ENCODE data around the gene CCL23. TPM values are rescaled to one million over a fixed set of nuclear protein-coding genes. Genes with fewer than 3 reads are reported as not detected.

CCL23 gene
- total and polyA plus RNA-seq, 7 donors: 0.18 to 0.47 (median 0.38) TPM; not detected in 4

DNA sequence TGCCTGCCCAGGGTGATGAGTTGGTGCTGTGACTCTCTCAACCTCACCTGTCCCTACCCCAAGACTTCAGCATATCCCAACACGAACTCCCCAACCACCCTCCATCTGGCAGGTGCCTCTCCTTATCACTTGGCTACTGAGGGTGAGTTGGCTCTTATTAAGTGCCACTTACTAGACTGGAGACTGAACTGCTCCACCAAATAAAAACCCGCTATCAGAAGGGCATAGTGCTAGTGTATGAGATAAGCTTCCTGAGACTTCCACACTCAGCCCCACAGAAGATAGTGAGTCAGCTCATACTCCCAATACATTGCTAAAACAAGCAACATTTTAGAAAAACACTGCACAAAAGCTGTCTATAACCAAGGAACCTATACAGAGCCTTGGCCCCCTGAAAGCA, 30.3 kb upstream of the CCL23 start:
- Histone ChIP-seq H3K27me3 (ENCODE audit: insufficient read depth in 3 of 3, low read length in 2 of 3) (no peaks in the 10 kb centered on the region), H3K4me3 (no peak overlapping the region), H3K27ac (no peak overlapping the region), H3K36me3 (ENCODE audit: insufficient read depth in 1 of 2, low read depth in 1 of 2) (no peaks in the 10 kb centered on the region), H3K4me1 (no peaks in the 10 kb centered on the region), H3K9me3 (peaks cover 9% of the 10 kb centered on the region)
- TF ChIP-seq, protein P1, sequence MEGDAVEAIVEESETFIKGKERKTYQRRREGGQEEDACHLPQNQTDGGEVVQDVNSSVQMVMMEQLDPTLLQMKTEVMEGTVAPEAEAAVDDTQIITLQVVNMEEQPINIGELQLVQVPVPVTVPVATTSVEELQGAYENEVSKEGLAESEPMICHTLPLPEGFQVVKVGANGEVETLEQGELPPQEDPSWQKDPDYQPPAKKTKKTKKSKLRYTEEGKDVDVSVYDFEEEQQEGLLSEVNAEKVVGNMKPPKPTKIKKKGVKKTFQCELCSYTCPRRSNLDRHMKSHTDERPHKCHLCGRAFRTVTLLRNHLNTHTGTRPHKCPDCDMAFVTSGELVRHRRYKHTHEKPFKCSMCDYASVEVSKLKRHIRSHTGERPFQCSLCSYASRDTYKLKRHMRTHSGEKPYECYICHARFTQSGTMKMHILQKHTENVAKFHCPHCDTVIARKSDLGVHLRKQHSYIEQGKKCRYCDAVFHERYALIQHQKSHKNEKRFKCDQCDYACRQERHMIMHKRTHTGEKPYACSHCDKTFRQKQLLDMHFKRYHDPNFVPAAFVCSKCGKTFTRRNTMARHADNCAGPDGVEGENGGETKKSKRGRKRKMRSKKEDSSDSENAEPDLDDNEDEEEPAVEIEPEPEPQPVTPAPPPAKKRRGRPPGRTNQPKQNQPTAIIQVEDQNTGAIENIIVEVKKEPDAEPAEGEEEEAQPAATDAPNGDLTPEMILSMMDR (IDR thresholded peaks at IDR 0.05): no peak
- ATAC-seq (no peak), DNase-seq (no peak)
- 82 to 84% (median 83%) methylated on average over 2 of the region's 2 CpGs for WGBS, 3 donors
- intact Hi-C loops (cut with DNase I): no loop called here

DNA sequence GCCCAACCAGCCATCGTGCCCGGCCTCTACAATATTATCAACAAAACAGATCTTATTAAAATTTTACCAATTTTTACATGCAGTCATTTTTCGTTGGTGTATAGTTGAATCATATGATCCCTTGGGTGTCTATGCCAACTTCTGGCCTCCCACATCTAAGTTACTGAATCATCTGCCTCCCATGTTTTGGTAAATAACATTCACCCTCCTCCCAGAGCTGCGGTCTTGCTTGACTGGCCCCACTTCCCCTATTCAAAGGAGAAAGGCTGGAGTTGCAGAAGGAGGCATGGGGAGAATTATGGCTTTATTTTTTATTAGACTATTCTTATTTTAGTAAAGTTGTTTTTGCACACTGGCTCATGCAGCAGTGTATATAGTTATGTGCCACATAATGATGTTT, 18.5 kb upstream of the CCL23 start:
- Histone ChIP-seq H3K36me3 (ENCODE audit: insufficient read depth in 1 of 2, low read depth in 1 of 2) (no peaks in the 10 kb centered on the region), H3K9me3 (no peaks in the 10 kb centered on the region), H3K4me3 (no peak overlapping the region), H3K27ac (no peak overlapping the region), H3K27me3 (ENCODE audit: insufficient read depth in 3 of 3, low read length in 2 of 3) (peaks cover 0 to 2% (median 2%) of the 10 kb centered on the region in 3 donors), H3K4me1 (no peaks in the 10 kb centered on the region)
- DNase-seq: no peak
- WGBS, 3 donors: 84 to 90% (median 88%) methylated on average over 4 of the region's 4 CpGs
- intact Hi-C loops (cut with DNase I): no loop called here
- TF ChIP-seq, protein P1 (IDR thresholded peaks at IDR 0.05): no peak
- no peak for ATAC-seq

DNA sequence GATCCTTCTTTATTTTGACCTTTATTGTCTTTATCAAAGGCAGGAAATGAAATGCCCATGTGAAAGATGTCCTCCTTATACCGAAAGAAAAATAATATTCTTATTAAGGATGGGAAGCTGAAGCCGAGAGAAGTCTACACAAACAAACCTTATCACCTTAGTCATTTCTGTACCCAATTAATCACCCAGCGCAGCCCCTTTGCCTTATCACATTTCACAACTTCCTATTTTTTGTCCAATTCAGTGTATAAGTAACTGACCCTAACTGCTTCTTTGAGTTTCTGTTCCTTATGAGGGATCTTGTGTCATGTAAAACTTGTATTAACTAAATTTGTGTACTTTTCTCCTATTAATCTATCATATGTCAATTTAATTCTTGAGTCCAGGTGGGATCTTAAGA, 16.4 kb upstream of the CCL23 start:
- Histone ChIP-seq H3K9me3 (no peaks in the 10 kb centered on the region), H3K4me1 (no peaks in the 10 kb centered on the region), H3K4me3 (no peak overlapping the region), H3K36me3 (ENCODE audit: insufficient read depth in 1 of 2, low read depth in 1 of 2) (no peaks in the 10 kb centered on the region), H3K27me3 (ENCODE audit: insufficient read depth in 3 of 3, low read length in 2 of 3) (peaks cover 0 to 2% (median 2%) of the 10 kb centered on the region in 3 donors), H3K27ac (no peak overlapping the region)
- DNase-seq (no peak), ATAC-seq (no peak)
- TF ChIP-seq, protein P1 (IDR thresholded peaks at IDR 0.05): no peak
- intact Hi-C loops (cut with DNase I): no loop called here
- 57 to 59% (median 58%) methylated on average over 3 of the region's 3 CpGs for WGBS, 3 donors

DNA sequence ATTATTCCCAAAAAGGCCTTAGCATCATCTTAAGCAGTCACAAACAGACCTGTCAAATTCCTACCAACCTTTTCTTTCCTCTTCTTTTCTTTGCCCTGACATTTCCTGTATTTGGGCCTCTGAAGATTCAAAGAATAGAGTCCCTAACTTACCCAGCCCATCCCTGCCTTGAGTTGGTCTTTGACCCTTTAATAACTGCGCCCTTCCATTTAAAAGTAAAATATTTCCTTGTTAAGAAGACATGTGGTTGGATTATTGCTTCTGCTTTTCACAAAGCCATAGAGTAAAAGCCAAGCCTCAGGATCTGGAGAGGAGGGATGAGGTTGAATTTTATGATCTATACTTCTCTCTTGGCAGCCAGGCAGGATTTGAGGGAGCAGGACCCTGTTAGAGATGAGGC, 13.2 kb upstream of the CCL23 start:
- Histone ChIP-seq H3K9me3 (no peaks in the 10 kb centered on the region), H3K36me3 (ENCODE audit: insufficient read depth in 1 of 2, low read depth in 1 of 2) (no peaks in the 10 kb centered on the region), H3K27me3 (ENCODE audit: insufficient read depth in 3 of 3, low read length in 2 of 3) (peaks cover 0 to 2% (median 0%) of the 10 kb centered on the region in 3 donors), H3K27ac (no peak overlapping the region), H3K4me3 (no peak overlapping the region), H3K4me1 (no peaks in the 10 kb centered on the region)
- ATAC-seq: no peak
- TF ChIP-seq, protein P1 (IDR thresholded peaks at IDR 0.05): no peak
- intact Hi-C loops (cut with DNase I): no loop called here
- DNase-seq: no peak
- 82 to 87% (median 85%) methylated on average over 1 of the region's 1 CpG for WGBS, 3 donors

DNA sequence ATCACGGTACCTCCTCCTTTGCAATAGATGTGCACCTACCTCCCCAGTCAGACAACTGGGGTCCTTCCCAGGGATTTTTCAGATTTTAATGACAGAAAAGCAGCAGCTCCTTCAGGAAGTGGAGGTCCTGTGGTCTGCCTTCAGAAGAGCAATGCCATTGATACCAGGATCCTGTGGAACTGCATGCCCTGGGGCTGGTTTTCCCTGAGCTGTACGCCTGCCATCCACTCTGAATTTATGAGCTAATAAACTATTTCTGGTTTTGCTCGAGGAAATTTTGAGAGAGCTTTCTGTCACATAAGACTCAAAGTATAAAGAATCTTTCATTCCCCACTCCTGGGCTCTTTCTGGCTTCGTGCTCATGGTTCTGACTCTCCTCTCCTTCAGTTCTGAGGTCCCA, 10.0 kb upstream of the CCL23 start:
- WGBS, 3 donors: 55 to 60% (median 59%) methylated on average over 4 of the region's 4 CpGs

More for the DNA sequence above, 10.0 kb upstream of the CCL23 start:
- H3K9me3 ChIP-seq: no peaks in the 10 kb centered on the region
- H3K4me3 ChIP-seq: no peak overlapping the region
- H3K27me3 ChIP-seq (ENCODE audit: insufficient read depth in 3 of 3, low read length in 2 of 3): peaks cover 0 to 2% (median 0%) of the 10 kb centered on the region in 3 donors
- no peak overlapping the region for H3K27ac ChIP-seq
- no peaks in the 10 kb centered on the region for H3K4me1 ChIP-seq
- no peak for ATAC-seq
- TF ChIP-seq, protein P1 (IDR thresholded peaks at IDR 0.05): no peak
- no peak for DNase-seq
- intact Hi-C loops (cut with DNase I): no loop called here
- H3K36me3 ChIP-seq (ENCODE audit: insufficient read depth in 1 of 2, low read depth in 1 of 2): no peaks in the 10 kb centered on the region
